ENCODE results near the gene ZFYVE28.

Gene ZFYVE28

GRCh38 chr4:2427383-2428334, 9.2 kb upstream of the ZFYVE28 start:
- DNase-seq, result no peak

- DNase-seq, result no peak
Observed at GRCh38 chr4:2426711-2427275, 8.3 kb upstream of the ZFYVE28 start.

- no peak for DNase-seq
Observed at GRCh38 chr4:2426069-2426397, 7.6 kb upstream of the ZFYVE28 start.

GRCh38 chr4:2425386-2426068, 7.1 kb upstream of the ZFYVE28 start:
- no peak for DNase-seq

- no peak for DNase-seq
Observed at GRCh38 chr4:2424581-2424980, 6.1 kb upstream of the ZFYVE28 start.

GRCh38 chr4:2423695-2424094, 5.2 kb upstream of the ZFYVE28 start:
- no peak for DNase-seq

GRCh38 chr4:2423066-2423465, 4.6 kb upstream of the ZFYVE28 start:
- DNase-seq, result no peak

- no peak for DNase-seq
Observed at GRCh38 chr4:2421928-2422327, 3.5 kb upstream of the ZFYVE28 start.

- DNase-seq, result no peak
Observed at GRCh38 chr4:2419814-2420213, 1.4 kb upstream of the ZFYVE28 start.

- DNase-seq, result peak; percentile 70
Observed at GRCh38 chr4:2418650-2419571, 466 bp upstream of the ZFYVE28 start, which contains the start of gene CFAP99. Gene CFAP99 (plus strand): TSS chr4:2418955.

GRCh38 chr4:2417226-2417764, 1.1 kb downstream of the ZFYVE28 start:
- no peak for DNase-seq

GRCh38 chr4:2416564-2417225, 1.8 kb downstream of the ZFYVE28 start:
- peak; percentile 4 for DNase-seq

- no peak for DNase-seq
Observed at GRCh38 chr4:2415881-2416563, 2.4 kb downstream of the ZFYVE28 start.

- no peak for DNase-seq
Observed at GRCh38 chr4:2415213-2415612, 3.2 kb downstream of the ZFYVE28 start.

- no peak for DNase-seq
Observed at GRCh38 chr4:2413821-2414610, 4.4 kb downstream of the ZFYVE28 start.

- DNase-seq, result peak; percentile 83
Observed at GRCh38 chr4:2412885-2413716, 5.3 kb downstream of the ZFYVE28 start.

- DNase-seq, result no peak
Observed at GRCh38 chr4:2412534-2412884, 5.9 kb downstream of the ZFYVE28 start.

GRCh38 chr4:2411786-2412510, 6.5 kb downstream of the ZFYVE28 start:
- DNase-seq, result no peak

- DNase-seq, result no peak
Observed at GRCh38 chr4:2409381-2409783, 9.1 kb downstream of the ZFYVE28 start.
